ENCODE results near the gene TEX29.

Gene TEX29

GRCh38 chr13:111291908-111292307 is 28.5 kb upstream of the TEX29 start:
- DNase-seq (ENCODE audit: low read depth in 2 of 2): no peak

- no peak for DNase-seq (ENCODE audit: low read depth in 2 of 2)
Measured at GRCh38 chr13:111292710-111293485, 27.5 kb upstream of the TEX29 start.

GRCh38 chr13:111295886-111296285 is 24.6 kb upstream of the TEX29 start:
- DNase-seq (ENCODE audit: low read depth in 2 of 2): no peak

- no peak for DNase-seq (ENCODE audit: low read depth in 2 of 2)
Measured at GRCh38 chr13:111296417-111296816, 24.0 kb upstream of the TEX29 start.

- no peak for DNase-seq (ENCODE audit: low read depth in 2 of 2)
Measured at GRCh38 chr13:111298214-111298975, 22.0 kb upstream of the TEX29 start.

- no peak for DNase-seq (ENCODE audit: low read depth in 2 of 2)
Measured at GRCh38 chr13:111302045-111302726, 18.3 kb upstream of the TEX29 start.

GRCh38 chr13:111303559-111303958 is 16.9 kb upstream of the TEX29 start:
- no peak for DNase-seq (ENCODE audit: low read depth in 2 of 2)

- no peak for DNase-seq (ENCODE audit: low read depth in 2 of 2)
Measured at GRCh38 chr13:111304041-111304544, 16.3 kb upstream of the TEX29 start.

- DNase-seq (ENCODE audit: low read depth in 2 of 2): no peak
Measured at GRCh38 chr13:111304603-111305289, 15.7 kb upstream of the TEX29 start.

- no peak for DNase-seq (ENCODE audit: low read depth in 2 of 2)
Measured at GRCh38 chr13:111312944-111313590, 7.4 kb upstream of the TEX29 start.

GRCh38 chr13:111313911-111314425 is 6.5 kb upstream of the TEX29 start:
- no peak for DNase-seq (ENCODE audit: low read depth in 2 of 2)

- no peak for DNase-seq (ENCODE audit: low read depth in 2 of 2)
Measured at GRCh38 chr13:111314852-111315251, 5.6 kb upstream of the TEX29 start.

- no peak for DNase-seq (ENCODE audit: low read depth in 2 of 2)
Measured at GRCh38 chr13:111315347-111315995, 5.0 kb upstream of the TEX29 start.

GRCh38 chr13:111316161-111316730 is 4.2 kb upstream of the TEX29 start:
- DNase-seq (ENCODE audit: low read depth in 2 of 2): no peak

GRCh38 chr13:111317042-111317550 is 3.3 kb upstream of the TEX29 start:
- no peak for DNase-seq (ENCODE audit: low read depth in 2 of 2)

- no peak for DNase-seq (ENCODE audit: low read depth in 2 of 2)
Measured at GRCh38 chr13:111317571-111318345, 2.7 kb upstream of the TEX29 start.

GRCh38 chr13:111318386-111318785 is 2.1 kb upstream of the TEX29 start:
- DNase-seq (ENCODE audit: low read depth in 2 of 2): no peak

- DNase-seq (ENCODE audit: low read depth in 2 of 2): no peak
Measured at GRCh38 chr13:111319521-111319920, 921 bp upstream of the TEX29 start.
